Measurements from ENCODE around the gene ZIC4. TPM values are rescaled to one million over a fixed set of nuclear protein-coding genes. Genes with fewer than 3 reads are reported as not detected.

ZIC4 gene
- total and polyA plus RNA-seq, 2 experiments from 2014 or later, result 0.17 TPM; not detected in 1

- DNase-seq (ENCODE audit: low spot score), result no peak
- H2AFZ ChIP-seq, result peak overlapping the region; percentile 35
- no peaks in the 10 kb centered on the region for H3K9me2 ChIP-seq (replicated peaks; ENCODE audit: insufficient read depth)
- H3K79me2 ChIP-seq, result no peaks in the 10 kb centered on the region
- TF ChIP-seq EZH2phosphoT487 (IDR thresholded peaks at IDR 0.05; ENCODE audit: low read depth, severe bottlenecking, unreplicated experiment), result peak; percentile 84
- no peak for TF ChIP-seq EZH2 (IDR thresholded peaks at IDR 0.05; ENCODE audit: borderline replicate concordance)
- no peak for TF ChIP-seq CTCF (IDR thresholded peaks at IDR 0.05; ENCODE audit: poor library complexity)
- 3% methylated on average over 31 of the region's 31 CpGs for WGBS (ENCODE audit: low lambda C conversion rate, missing lambda C conversion rate)
- H3K27me3 ChIP-seq, result peaks cover 100% of the 10 kb centered on the region
- no peaks in the 10 kb centered on the region for H3K9me3 ChIP-seq (ENCODE audit: low read depth)
- H3K4me3 ChIP-seq, result no peak overlapping the region
- H3K27ac ChIP-seq, result no peak overlapping the region
- no peaks in the 10 kb centered on the region for H3K36me3 ChIP-seq (replicated peaks; ENCODE audit: insufficient read depth, low read depth)
- H4K20me1 ChIP-seq (ENCODE audit: insufficient read depth, poor library complexity, severe bottlenecking), result no peaks in the 10 kb centered on the region
- peaks cover 16% of the 10 kb centered on the region for H3K4me1 ChIP-seq (ENCODE audit: insufficient read depth)
- peak overlapping the region; percentile 73 for H3K4me2 ChIP-seq
These were observed 12.1 kb downstream of the ZIC4 start for GRCh38 chr3:147393943-147394883.

GRCh38 chr3:147393261-147393942 lies 12.9 kb downstream of the ZIC4 start:
- no peak for DNase-seq (ENCODE audit: low spot score)
- H3K4me2 ChIP-seq, result peak overlapping the region; percentile 73
- H3K9me3 ChIP-seq (ENCODE audit: low read depth), result no peaks in the 10 kb centered on the region
- H3K27me3 ChIP-seq, result peaks cover 100% of the 10 kb centered on the region
- peak overlapping the region; percentile 35 for H2AFZ ChIP-seq
- under 1% methylated on average over 46 of the region's 54 CpGs for WGBS (ENCODE audit: low lambda C conversion rate, missing lambda C conversion rate)
- no peaks in the 10 kb centered on the region for H3K79me2 ChIP-seq
- no peaks in the 10 kb centered on the region for H3K9me2 ChIP-seq (replicated peaks; ENCODE audit: insufficient read depth)
- peaks cover 16% of the 10 kb centered on the region for H3K4me1 ChIP-seq (ENCODE audit: insufficient read depth)
- no peak overlapping the region for H3K4me3 ChIP-seq
- no peaks in the 10 kb centered on the region for H4K20me1 ChIP-seq (ENCODE audit: insufficient read depth, poor library complexity, severe bottlenecking)
- H3K36me3 ChIP-seq (replicated peaks; ENCODE audit: insufficient read depth, low read depth), result no peaks in the 10 kb centered on the region
- TF ChIP-seq EZH2 (IDR thresholded peaks at IDR 0.05; ENCODE audit: borderline replicate concordance) (no peak), CTCF (IDR thresholded peaks at IDR 0.05; ENCODE audit: poor library complexity) (no peak), EZH2phosphoT487 (IDR thresholded peaks at IDR 0.05; ENCODE audit: low read depth, severe bottlenecking, unreplicated experiment) (no peak)
- no peak overlapping the region for H3K27ac ChIP-seq

- H3K27ac ChIP-seq, result no peak overlapping the region
- WGBS (ENCODE audit: low lambda C conversion rate, missing lambda C conversion rate), result 4% methylated on average over 15 of the region's 15 CpGs
- peaks cover 100% of the 10 kb centered on the region for H3K27me3 ChIP-seq
- H3K9me3 ChIP-seq (ENCODE audit: low read depth), result no peaks in the 10 kb centered on the region
- no peaks in the 10 kb centered on the region for H3K36me3 ChIP-seq (replicated peaks; ENCODE audit: insufficient read depth, low read depth)
- peak; percentile 18 for TF ChIP-seq EZH2 (IDR thresholded peaks at IDR 0.05; ENCODE audit: borderline replicate concordance)
- no peak for TF ChIP-seq CTCF (IDR thresholded peaks at IDR 0.05; ENCODE audit: poor library complexity)
- no peak for TF ChIP-seq EZH2phosphoT487 (IDR thresholded peaks at IDR 0.05; ENCODE audit: low read depth, severe bottlenecking, unreplicated experiment)
- peak overlapping the region; percentile 49 for H2AFZ ChIP-seq
- H3K4me2 ChIP-seq, result peak overlapping the region; percentile 73
- H3K9me2 ChIP-seq (replicated peaks; ENCODE audit: insufficient read depth), result no peaks in the 10 kb centered on the region
- no peak for DNase-seq (ENCODE audit: low spot score)
- peaks cover 16% of the 10 kb centered on the region for H3K4me1 ChIP-seq (ENCODE audit: insufficient read depth)
- no peak overlapping the region for H3K4me3 ChIP-seq
- H3K79me2 ChIP-seq, result no peaks in the 10 kb centered on the region
- no peaks in the 10 kb centered on the region for H4K20me1 ChIP-seq (ENCODE audit: insufficient read depth, poor library complexity, severe bottlenecking)
These were observed 13.8 kb downstream of the ZIC4 start for GRCh38 chr3:147392625-147392946.
